ENCODE data around the gene ITPK1. TPM values are rescaled to one million over a fixed set of nuclear protein-coding genes. Genes with fewer than 3 reads are reported as not detected.

The ITPK1 gene
- total and polyA plus RNA-seq, 8 donors, result 17.8 to 46.3 (median 28.9) TPM

DNA sequence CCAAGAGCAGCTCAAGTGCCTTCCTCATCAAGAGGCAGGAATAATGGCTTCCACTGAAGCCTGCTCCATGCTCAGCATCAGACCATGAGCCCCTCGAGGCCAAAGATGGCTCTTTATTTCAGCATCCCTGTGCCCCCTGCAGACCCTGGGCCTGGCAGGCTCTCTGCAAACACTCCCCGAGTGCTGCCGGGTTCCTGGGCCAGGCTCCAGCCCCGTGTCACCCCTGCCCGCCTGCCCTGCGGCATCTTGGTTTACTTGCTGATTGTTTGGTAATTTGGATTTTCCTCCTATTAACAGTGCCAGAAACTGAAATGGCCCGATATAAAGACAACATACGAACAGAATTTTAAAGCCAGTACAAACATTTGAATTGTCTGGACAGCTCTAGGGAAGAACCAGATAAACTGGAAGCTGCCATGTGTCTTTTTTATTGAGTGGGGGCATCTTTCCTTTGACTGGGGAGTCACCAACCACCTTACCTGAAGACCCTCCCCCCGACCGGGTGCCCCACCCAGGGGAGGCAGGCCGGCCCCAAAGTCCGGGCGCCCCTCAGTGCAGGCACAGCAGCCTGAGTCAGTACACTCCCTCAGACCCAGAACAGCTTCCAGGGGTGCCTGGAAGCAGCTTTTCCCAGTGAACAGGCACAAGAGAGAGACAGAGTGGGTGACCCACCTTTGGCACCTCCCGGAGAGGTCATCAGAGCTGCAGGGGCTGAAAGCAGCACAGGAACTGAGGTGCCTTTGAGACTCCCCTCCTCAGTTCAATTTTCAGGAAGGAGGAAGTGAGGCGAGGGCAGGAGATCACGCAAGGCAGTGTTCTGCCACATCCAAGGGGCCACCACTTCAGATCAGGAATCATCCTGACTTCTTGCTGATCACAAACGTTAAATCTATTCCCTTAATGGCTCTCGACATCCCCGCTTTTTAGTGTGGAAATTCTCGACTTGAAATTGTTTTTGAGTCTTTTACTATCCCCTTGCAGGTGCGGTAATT, 30.6 kb downstream of the ITPK1 start:
- no peak overlapping the region for H3K4me3 ChIP-seq
- intact Hi-C loops (cut with DNase I; ENCODE audit: low total_unique reads), result no loop called here
- peaks cover 0 to 37% (median 19%) of the 10 kb centered on the region in 4 donors for H3K4me1 ChIP-seq
- 75 to 86% (median 79%) methylated on average over 21 of the region's 21 CpGs for WGBS, 5 donors
- no peak for DNase-seq
- no peak overlapping the region for H3K27ac ChIP-seq
- H3K36me3 ChIP-seq, result no peaks in the 10 kb centered on the region
- no peaks in the 10 kb centered on the region for H3K9me3 ChIP-seq
- no peaks in the 10 kb centered on the region for H3K27me3 ChIP-seq
- TF ChIP-seq POLR2A (IDR thresholded peaks at IDR 0.05), result no peak
- no peak for TF ChIP-seq EP300 (IDR thresholded peaks at IDR 0.05)
- TF ChIP-seq, protein P1, sequence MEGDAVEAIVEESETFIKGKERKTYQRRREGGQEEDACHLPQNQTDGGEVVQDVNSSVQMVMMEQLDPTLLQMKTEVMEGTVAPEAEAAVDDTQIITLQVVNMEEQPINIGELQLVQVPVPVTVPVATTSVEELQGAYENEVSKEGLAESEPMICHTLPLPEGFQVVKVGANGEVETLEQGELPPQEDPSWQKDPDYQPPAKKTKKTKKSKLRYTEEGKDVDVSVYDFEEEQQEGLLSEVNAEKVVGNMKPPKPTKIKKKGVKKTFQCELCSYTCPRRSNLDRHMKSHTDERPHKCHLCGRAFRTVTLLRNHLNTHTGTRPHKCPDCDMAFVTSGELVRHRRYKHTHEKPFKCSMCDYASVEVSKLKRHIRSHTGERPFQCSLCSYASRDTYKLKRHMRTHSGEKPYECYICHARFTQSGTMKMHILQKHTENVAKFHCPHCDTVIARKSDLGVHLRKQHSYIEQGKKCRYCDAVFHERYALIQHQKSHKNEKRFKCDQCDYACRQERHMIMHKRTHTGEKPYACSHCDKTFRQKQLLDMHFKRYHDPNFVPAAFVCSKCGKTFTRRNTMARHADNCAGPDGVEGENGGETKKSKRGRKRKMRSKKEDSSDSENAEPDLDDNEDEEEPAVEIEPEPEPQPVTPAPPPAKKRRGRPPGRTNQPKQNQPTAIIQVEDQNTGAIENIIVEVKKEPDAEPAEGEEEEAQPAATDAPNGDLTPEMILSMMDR (IDR thresholded peaks at IDR 0.05), result no peak
- no peak for TF ChIP-seq POLR2AphosphoS5 (IDR thresholded peaks at IDR 0.05)

DNA sequence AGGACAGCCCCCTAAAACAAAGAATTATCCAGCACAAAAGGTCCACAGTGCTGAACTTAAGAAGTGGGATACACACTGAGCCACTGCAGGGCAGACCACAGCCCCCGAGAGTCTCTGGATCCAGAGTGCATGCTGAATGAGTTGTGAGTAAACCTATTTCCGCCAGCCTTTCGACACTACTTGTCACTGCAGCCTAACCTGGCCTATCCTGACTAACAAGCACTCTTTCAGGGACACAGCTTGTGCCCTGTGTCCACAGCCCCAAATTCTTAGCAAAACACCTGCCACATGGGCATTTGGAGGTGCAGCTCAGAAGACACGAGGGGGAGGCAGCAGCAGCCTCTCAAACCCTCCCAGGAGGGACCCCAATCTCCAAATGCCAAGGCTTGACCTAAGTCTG, 31.3 kb downstream of the ITPK1 start:
- Histone ChIP-seq H3K4me3 (no peak overlapping the region), H3K36me3 (no peaks in the 10 kb centered on the region), H3K27ac (no peak overlapping the region), H3K4me1 (peaks cover 0 to 40% (median 19%) of the 10 kb centered on the region in 4 donors), H3K27me3 (no peaks in the 10 kb centered on the region), H3K9me3 (no peaks in the 10 kb centered on the region)
- no peak for DNase-seq
- TF ChIP-seq, protein P1 (IDR thresholded peaks at IDR 0.05), result no peak
- no peak for TF ChIP-seq POLR2AphosphoS5 (IDR thresholded peaks at IDR 0.05)
- TF ChIP-seq POLR2A (IDR thresholded peaks at IDR 0.05), result no peak
- 94 to 100% (median 98%) methylated on average over 4 of the region's 4 CpGs for WGBS, 5 donors
- intact Hi-C loops (cut with DNase I; ENCODE audit: low total_unique reads), result no loop called here

DNA sequence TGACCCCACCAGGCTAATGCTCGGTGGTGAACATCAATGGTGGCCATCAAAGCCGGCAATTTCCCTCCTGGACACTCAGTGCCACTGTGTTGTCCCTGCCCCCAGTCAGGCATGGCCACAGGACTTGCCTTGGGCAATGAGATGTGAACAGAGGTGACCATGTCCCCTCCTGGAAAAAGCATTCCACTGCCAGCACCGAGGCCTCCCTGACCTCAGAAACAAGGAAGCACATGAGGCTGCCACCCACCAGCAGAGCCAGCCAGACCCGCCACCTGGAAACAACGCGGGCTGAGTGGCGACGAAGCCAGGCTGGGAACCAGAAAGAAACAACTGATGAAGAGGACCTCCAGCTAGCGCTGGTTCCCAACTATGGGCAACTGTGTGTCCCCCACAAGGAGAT, 31.8 kb downstream of the ITPK1 start:
- H3K4me1 ChIP-seq, result peaks cover 0 to 44% (median 21%) of the 10 kb centered on the region in 4 donors
- H3K36me3 ChIP-seq, result no peaks in the 10 kb centered on the region
- DNase-seq, result no peak
- no peak overlapping the region for H3K4me3 ChIP-seq
- H3K9me3 ChIP-seq, result no peaks in the 10 kb centered on the region
- no peak for TF ChIP-seq EP300 (IDR thresholded peaks at IDR 0.05)
- intact Hi-C loops (cut with DNase I; ENCODE audit: low total_unique reads), result no loop called here
- 70 to 91% (median 90%) methylated on average over 7 to 9 of the region's 9 CpGs for WGBS, 5 donors
- H3K27me3 ChIP-seq, result no peaks in the 10 kb centered on the region
- H3K27ac ChIP-seq, result no peak overlapping the region

DNA sequence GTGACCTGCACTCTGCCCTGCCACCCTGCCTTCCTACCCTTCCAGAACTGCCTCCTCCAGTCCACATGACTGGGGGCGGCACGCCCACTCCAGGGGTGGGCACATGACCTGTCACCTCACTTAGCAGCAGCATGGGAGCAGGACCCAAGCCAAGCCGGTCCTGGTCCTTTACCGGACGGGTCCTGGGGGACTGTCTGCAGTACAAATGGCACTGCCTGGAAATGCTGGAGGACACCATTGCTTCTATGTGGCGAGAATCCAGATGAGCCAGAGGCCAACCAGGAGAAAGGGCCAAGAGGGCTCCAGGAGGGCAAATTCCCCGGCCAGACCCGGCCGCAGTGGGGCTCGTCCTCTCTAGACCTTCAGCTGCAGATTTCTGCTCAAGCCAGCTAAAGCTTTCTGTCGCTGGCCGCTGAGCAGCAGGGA, 33.1 kb downstream of the ITPK1 start:
- intact Hi-C loops (cut with DNase I; ENCODE audit: low total_unique reads), result no loop called here
- H3K27ac ChIP-seq, result peak overlapping the region in 2 of 5 donors; percentile 1 to 37
- no peaks in the 10 kb centered on the region for H3K27me3 ChIP-seq
- peaks cover 0 to 57% (median 30%) of the 10 kb centered on the region in 4 donors for H3K4me1 ChIP-seq
- 71 to 84% (median 79%) methylated on average over 11 to 12 of the region's 12 CpGs for WGBS, 5 donors
- no peak overlapping the region for H3K4me3 ChIP-seq
- no peaks in the 10 kb centered on the region for H3K36me3 ChIP-seq
- no peak for DNase-seq
- H3K9me3 ChIP-seq, result no peaks in the 10 kb centered on the region
- TF ChIP-seq, protein P1 (IDR thresholded peaks at IDR 0.05), result no peak
- TF ChIP-seq POLR2A (IDR thresholded peaks at IDR 0.05), result no peak
- no peak for TF ChIP-seq POLR2AphosphoS5 (IDR thresholded peaks at IDR 0.05)
- TF ChIP-seq EP300 (IDR thresholded peaks at IDR 0.05), result no peak

All from stomach (tissue), 9 donors.